H9 (cell line): Measurements from ENCODE around the gene OR6B3. TPM values are rescaled to one million over a fixed set of nuclear protein-coding genes. Genes with fewer than 3 reads are reported as not detected.

Source experiments
- DNase-seq: peaks from one replicate; pipeline ENCODE4 v3.0.0-alpha.2; 2017
- H2AFZ ChIP-seq: one replicate; pipeline ENCODE4 v1.6.1; 2013; ENCODE audit warnings: mild to moderate bottlenecking, low read length, control low read depth, moderate library complexity
- H2AK5ac ChIP-seq: 2 replicates; pipeline ENCODE4 v1.6.1; 2013; ENCODE audit warnings: low read length, control low read depth, mixed read lengths; ENCODE audit not compliant: insufficient read length
- H2BK120ac ChIP-seq: one replicate; pipeline ENCODE4 v1.6.1; 2013; ENCODE audit warnings: low read depth, mild to moderate bottlenecking, low read length, control low read depth, inconsistent platforms; ENCODE audit not compliant: poor library complexity, severe bottlenecking
- H2BK12ac ChIP-seq: 2 replicates; pipeline ENCODE4 v1.6.1; 2013; ENCODE audit warnings: low read length, control low read depth, mixed read lengths, low read depth; ENCODE audit not compliant: insufficient read length
- H2BK15ac ChIP-seq: 2 replicates; pipeline ENCODE4 v1.6.1; 2013; ENCODE audit warnings: low read depth, low read length, control low read depth
- H2BK20ac ChIP-seq: one replicate; pipeline ENCODE4 v1.6.1; 2013; ENCODE audit warnings: low read depth, mild to moderate bottlenecking, low read length, control low read depth, inconsistent platforms; ENCODE audit not compliant: poor library complexity, severe bottlenecking
- H2BK5ac ChIP-seq: 2 replicates; pipeline ENCODE4 v1.6.1; 2013; ENCODE audit warnings: low read length, control low read depth, mixed read lengths; ENCODE audit not compliant: insufficient read length
- H3K14ac ChIP-seq: 2 replicates; pipeline ENCODE4 v1.6.1; 2013; ENCODE audit warnings: low read length, control low read depth; ENCODE audit not compliant: insufficient read depth
- H3K18ac ChIP-seq: 2 replicates; pipeline ENCODE4 v1.6.1; 2013; ENCODE audit warnings: low read depth, mild to moderate bottlenecking, mixed read lengths, low read length, control low read depth; ENCODE audit not compliant: insufficient read length
- H3K23ac ChIP-seq: 2 replicates; pipeline ENCODE4 v1.6.1; 2013; ENCODE audit warnings: low read length, control low read depth, mixed read lengths, low read depth; ENCODE audit not compliant: insufficient read length
- H3K23me2 ChIP-seq: 2 replicates; pipeline ENCODE4 v1.6.1; 2013; ENCODE audit warnings: low read depth, mild to moderate bottlenecking, mixed read lengths, low read length, control low read depth; ENCODE audit not compliant: insufficient read length, poor library complexity, severe bottlenecking
- H3K27ac ChIP-seq: 2 replicates; pipeline ENCODE4 v1.5.1; 2013; ENCODE audit warnings: low read length, control low read depth, mixed read lengths, low read depth; ENCODE audit not compliant: insufficient read length
- H3K27me3 ChIP-seq: 2 replicates; pipeline ENCODE4 v1.6.1; 2013; ENCODE audit warnings: low read length, control low read depth, inconsistent platforms; ENCODE audit not compliant: insufficient read depth
- H3K4ac ChIP-seq: 2 replicates; pipeline ENCODE4 v1.6.1; 2013; ENCODE audit warnings: low read depth, mild to moderate bottlenecking, control low read depth, inconsistent platforms, low read length, moderate library complexity
- H3K4me1 ChIP-seq: 2 replicates; pipeline ENCODE4 v1.6.1; 2013; ENCODE audit warnings: low read length, control low read depth, inconsistent platforms; ENCODE audit not compliant: insufficient read depth
- H3K4me2 ChIP-seq: 2 replicates; pipeline ENCODE4 v1.6.1; 2013; ENCODE audit warnings: low read length, control low read depth, mixed read lengths; ENCODE audit not compliant: insufficient read length, insufficient read depth
- H3K56ac ChIP-seq: 2 replicates; pipeline ENCODE4 v1.6.1; 2013; ENCODE audit warnings: low read depth, mild to moderate bottlenecking, mixed read lengths, low read length, control low read depth; ENCODE audit not compliant: insufficient read length
- H3K79me1 ChIP-seq: 2 replicates; pipeline ENCODE4 v1.6.1; 2013; ENCODE audit warnings: low read depth, mild to moderate bottlenecking, moderate library complexity, low read length, control low read depth, inconsistent platforms; ENCODE audit not compliant: insufficient read depth, poor library complexity, severe bottlenecking
- H3K79me2 ChIP-seq: 2 replicates; pipeline ENCODE4 v1.6.1; 2013; ENCODE audit warnings: low read length, control low read depth, inconsistent platforms; ENCODE audit not compliant: insufficient read depth
- H3K9ac ChIP-seq: 2 replicates; pipeline ENCODE4 v1.6.1; 2013; ENCODE audit warnings: low read length, control low read depth, mixed read lengths; ENCODE audit not compliant: insufficient read length; ENCODE audit errors: extremely low read depth
- H3K9me3 ChIP-seq: one replicate; pipeline ENCODE4 v1.6.1; 2013; ENCODE audit warnings: low read depth, low read length, inconsistent platforms; ENCODE audit not compliant: control insufficient read depth
- H3T11ph ChIP-seq: one replicate; pipeline ENCODE4 v1.6.1; 2013; ENCODE audit warnings: mild to moderate bottlenecking, low read length, control low read depth, inconsistent platforms
- H4K20me1 ChIP-seq: one replicate; pipeline ENCODE4 v1.6.1; 2013; ENCODE audit not compliant: control insufficient read depth, insufficient read length, insufficient read depth
- H4K5ac ChIP-seq: 2 replicates; pipeline ENCODE4 v1.6.1; 2013; ENCODE audit warnings: low read depth, mild to moderate bottlenecking, mixed read lengths, low read length, control low read depth; ENCODE audit not compliant: insufficient read length
- H4K8ac ChIP-seq: replicated peaks from 2 replicates; pipeline ENCODE4 v1.6.1; 2013; ENCODE audit warnings: low read length, control low read depth, mixed read lengths, low read depth; ENCODE audit not compliant: insufficient read length
- H4K91ac ChIP-seq: 2 replicates; pipeline ENCODE4 v1.6.1; 2013; ENCODE audit warnings: low read depth, mild to moderate bottlenecking, moderate library complexity, mixed read lengths, low read length, control low read depth; ENCODE audit not compliant: insufficient read length
- H3K27ac Mint-ChIP-seq, 3 experiments: 2 replicates in 2 of 3; 3 replicates in 1 of 3; pipeline ENCODE4 v1.8.0; 2020 to 2021; ENCODE audit warnings: mixed read lengths in 3 of 3, mild to moderate bottlenecking in 1 of 3, moderate library complexity in 1 of 3
- H3K27me3 Mint-ChIP-seq: 2 replicates; pipeline ENCODE4 v1.8.0; 2021; ENCODE audit warnings: low read depth, mild to moderate bottlenecking, moderate library complexity, mixed read lengths
- H3K36me3 Mint-ChIP-seq, 3 experiments: 2 replicates in 2 of 3; 3 replicates in 1 of 3; pipeline ENCODE4 v1.8.0; 2020 to 2021; ENCODE audit warnings: low read depth in 3 of 3, mixed read lengths in 3 of 3; ENCODE audit not compliant: insufficient read depth in 1 of 3
- H3K4me1 Mint-ChIP-seq, 2 experiments: 2 replicates each; pipeline ENCODE4 v1.8.0; 2020; ENCODE audit warnings: mixed read lengths in 2 of 2
- H3K4me3 Mint-ChIP-seq, 2 experiments: 2 replicates in 1 of 2; 3 replicates in 1 of 2; pipeline ENCODE4 v1.8.0; 2020 to 2021; ENCODE audit warnings: mild to moderate bottlenecking in 2 of 2, mixed read lengths in 2 of 2, moderate library complexity in 1 of 2
- H3K9me3 Mint-ChIP-seq, 2 experiments: 2 replicates in 1 of 2; 3 replicates in 1 of 2; pipeline ENCODE4 v1.8.0; 2020; ENCODE audit warnings: mild to moderate bottlenecking in 2 of 2, mixed read lengths in 2 of 2, moderate library complexity in 1 of 2
- CTCF ChIP-seq: fragments of 200-600 bp; sonication (generic); conservative IDR thresholded peaks from 3 replicates; pipeline ENCODE4 v1.8.0; 2021; ENCODE audit warnings: antibody characterized with exemption, mild to moderate bottlenecking
- WGBS: extraction: QIAGEN DNeasy Blood & Tissue Kit; methylation state at CpG from one replicate; pipeline ENCODE4 v1.1.7; 2013; ENCODE audit warnings: missing lambda C conversion rate, low lambda C conversion rate, mixed read lengths; ENCODE audit not compliant: insufficient read length; ENCODE audit errors: extremely low coverage; 5-methylcytosine and 5-hydroxymethylcytosine counted together
- total RNA-seq: library from RNA; stranded (reverse); gene quantifications from 2 replicates; pipeline ENCODE4 v1.2.1, GENCODE V29; 2021

The OR6B3 gene
- total RNA-seq, 1 experiment from 2014 or later: not detected

- peaks cover 6% of the 10 kb centered on the region for H3K79me1 ChIP-seq
- H3K23me2 ChIP-seq: peaks cover 3% of the 10 kb centered on the region
- H3K27me3 ChIP-seq: no peaks in the 10 kb centered on the region
- H4K91ac ChIP-seq: no peak overlapping the region
- no peak overlapping the region for H2BK5ac ChIP-seq
- peak overlapping the region; percentile 88 for H3K4me2 ChIP-seq
- no peak overlapping the region for H3K56ac ChIP-seq
- H3K18ac ChIP-seq: no peak overlapping the region
- no peak overlapping the region for H2BK120ac ChIP-seq
- TF ChIP-seq CTCF: no peak
- no peak overlapping the region for H3K27ac ChIP-seq
- no peak overlapping the region for H2AFZ ChIP-seq
- no peak overlapping the region for H3K4ac ChIP-seq
- H3K23ac ChIP-seq: no peak overlapping the region
- H4K20me1 ChIP-seq: no peaks in the 10 kb centered on the region
- H2BK15ac ChIP-seq: no peak overlapping the region
- H3K14ac ChIP-seq: no peak overlapping the region
- peaks cover 18% of the 10 kb centered on the region for H3K27me3 Mint-ChIP-seq
- peak overlapping the region; percentile 95 to 97 for H3K4me3 Mint-ChIP-seq
- no peak overlapping the region for H4K8ac ChIP-seq
- H3K4me1 ChIP-seq: no peaks in the 10 kb centered on the region
- no CpG with 5 or more reads among the region's 9 CpGs for WGBS
- no peak overlapping the region for H2BK12ac ChIP-seq
- no peak overlapping the region for H3K27ac Mint-ChIP-seq
- no peak overlapping the region for H2AK5ac ChIP-seq
- no peak overlapping the region for H3K9ac ChIP-seq
- no peak overlapping the region for H4K5ac ChIP-seq
- H3T11ph ChIP-seq: no peak overlapping the region
- H3K36me3 Mint-ChIP-seq: peaks cover 15 to 23% (median 21%) of the 10 kb centered on the region in 3 experiments
- no peaks in the 10 kb centered on the region for H3K9me3 ChIP-seq
- peaks cover 15% of the 10 kb centered on the region; the same call in 1 of the 2 replicates for H3K79me2 ChIP-seq
- peaks cover 11 to 12% of the 10 kb centered on the region in 2 experiments for H3K4me1 Mint-ChIP-seq
- no peak overlapping the region for H2BK20ac ChIP-seq
- DNase-seq: no peak
- peaks cover 0 to 3% of the 10 kb centered on the region in 2 experiments; a peak in 1 of 5 replicates for H3K9me3 Mint-ChIP-seq
Measured at GRCh38 chr2:240023792-240024191, 29.5 kb downstream of the OR6B3 start.
